Neural progenitor cell (in vitro differentiated cells): ENCODE results near the gene TOLLIP. TPM values are rescaled to one million over a fixed set of nuclear protein-coding genes. Genes with fewer than 3 reads are reported as not detected.

Source experiments
- DNase-seq: peaks from one replicate; pipeline ENCODE4 v3.0.0-alpha.2; 2016; ENCODE audit warnings: low spot score
- H2AFZ ChIP-seq: fragments of 200-600 bp; sonication (generic); replicated peaks from 2 replicates; pipeline ENCODE4 v1.6.1; 2016; ENCODE audit warnings: antibody characterized with exemption
- H3F3A ChIP-seq: fragments of 200-600 bp; sonication (generic); 2 replicates; pipeline ENCODE4 v1.6.1; 2016; ENCODE audit warnings: antibody characterized with exemption, low read depth
- H3K27ac ChIP-seq: fragments of 200-600 bp; sonication (generic); 2 replicates; pipeline ENCODE4 v1.5.1; 2016; ENCODE audit warnings: mild to moderate bottlenecking
- H3K27me3 ChIP-seq: fragments of 200-600 bp; sonication (generic); 2 replicates; pipeline ENCODE4 v1.6.1; 2016; ENCODE audit warnings: mild to moderate bottlenecking, moderate library complexity
- H3K36me3 ChIP-seq: fragments of 200-600 bp; sonication (generic); 2 replicates; pipeline ENCODE4 v1.5.1; 2016
- H3K4me1 ChIP-seq: fragments of 200-600 bp; sonication (generic); 2 replicates; pipeline ENCODE4 v1.6.1; 2016; ENCODE audit warnings: mixed run types
- H3K4me2 ChIP-seq: fragments of 200-600 bp; sonication (generic); 2 replicates; pipeline ENCODE4 v1.6.1; 2016
- H3K4me3 ChIP-seq: fragments of 200-600 bp; sonication (generic); 2 replicates; pipeline ENCODE4 v1.5.1; 2016
- H3K79me2 ChIP-seq: fragments of 200-600 bp; sonication (generic); 2 replicates; pipeline ENCODE4 v1.6.1; 2016; ENCODE audit warnings: low read depth
- H3K9ac ChIP-seq: fragments of 200-600 bp; sonication (generic); 2 replicates; pipeline ENCODE4 v1.6.1; 2016
- H3K9me3 ChIP-seq: fragments of 200-600 bp; sonication (generic); 2 replicates; pipeline ENCODE4 v1.5.1; 2016; ENCODE audit warnings: low read depth
- H4K20me1 ChIP-seq: fragments of 200-600 bp; sonication (generic); 2 replicates; pipeline ENCODE4 v1.6.1; 2016; ENCODE audit warnings: low read depth
- H3K27ac Mint-ChIP-seq: 3 replicates; pipeline ENCODE4 v1.8.0; 2021; ENCODE audit warnings: mixed read lengths
- H3K27me3 Mint-ChIP-seq: 2 replicates; pipeline ENCODE4 v1.8.0; 2022; ENCODE audit warnings: low read depth, mild to moderate bottlenecking, inconsistent platforms, moderate library complexity, mixed read lengths; ENCODE audit not compliant: insufficient read depth
- H3K36me3 Mint-ChIP-seq: 3 replicates; pipeline ENCODE4 v1.8.0; 2021; ENCODE audit warnings: mixed read lengths
- H3K4me1 Mint-ChIP-seq: 3 replicates; pipeline ENCODE4 v1.8.0; 2021; ENCODE audit warnings: mixed read lengths
- H3K4me3 Mint-ChIP-seq: 3 replicates; pipeline ENCODE4 v1.8.0; 2021; ENCODE audit warnings: mild to moderate bottlenecking, moderate library complexity, mixed read lengths
- H3K9me3 Mint-ChIP-seq: 3 replicates; pipeline ENCODE4 v1.8.0; 2020; ENCODE audit warnings: mixed read lengths
- CTCF ChIP-seq: fragments of 200-600 bp; sonication (generic); IDR thresholded peaks from 2 replicates; pipeline ENCODE4 v1.5.1; 2017; ENCODE audit warnings: antibody characterized with exemption, mild to moderate bottlenecking
- EZH2 ChIP-seq: fragments of 200-600 bp; sonication (generic); IDR thresholded peaks from 2 replicates; pipeline ENCODE4 v1.6.1; 2017; ENCODE audit warnings: antibody characterized with exemption, mild to moderate bottlenecking, moderate library complexity
- EZH2phosphoT487 ChIP-seq: fragments of 200-600 bp; sonication (generic); IDR thresholded peaks from 2 replicates; pipeline ENCODE4 v1.6.1; 2017; ENCODE audit warnings: antibody characterized with exemption
- total RNA-seq: library from RNA; depleted of rRNA; stranded (reverse); fragments of >200 nt; gene quantifications from 2 replicates; pipeline ENCODE4 v1.2.3, GENCODE V29; 2015; ENCODE audit warnings: low replicate concordance

TOLLIP gene
- total RNA-seq, 1 donor from 2014 or later: 8.5 TPM

- H3K9ac ChIP-seq: no peak overlapping the region
- no peaks in the 10 kb centered on the region for H3K36me3 ChIP-seq
- Mint-ChIP-seq H3K9me3 (no peaks in the 10 kb centered on the region), H3K27me3 (peaks cover 4% of the 10 kb centered on the region), H3K36me3 (peaks cover 10% of the 10 kb centered on the region), H3K4me3 (no peak overlapping the region), H3K27ac (no peak overlapping the region), H3K4me1 (no peaks in the 10 kb centered on the region)
- no peak overlapping the region for H3K4me3 ChIP-seq
- no peaks in the 10 kb centered on the region for H3K79me2 ChIP-seq
- H3K27me3 ChIP-seq: no peaks in the 10 kb centered on the region
- H4K20me1 ChIP-seq: no peaks in the 10 kb centered on the region
- no peaks in the 10 kb centered on the region for H3F3A ChIP-seq
- H2AFZ ChIP-seq: no peak overlapping the region
- no peak for DNase-seq
- no peak overlapping the region for H3K27ac ChIP-seq
- H3K9me3 ChIP-seq: no peaks in the 10 kb centered on the region
- H3K4me1 ChIP-seq: no peaks in the 10 kb centered on the region
- H3K4me2 ChIP-seq: no peak overlapping the region
- TF ChIP-seq EZH2phosphoT487: no peak
- TF ChIP-seq EZH2: no peak
These were observed 18.0 kb downstream of the TOLLIP start for GRCh38 chr11:1291295-1292017.

DNA sequence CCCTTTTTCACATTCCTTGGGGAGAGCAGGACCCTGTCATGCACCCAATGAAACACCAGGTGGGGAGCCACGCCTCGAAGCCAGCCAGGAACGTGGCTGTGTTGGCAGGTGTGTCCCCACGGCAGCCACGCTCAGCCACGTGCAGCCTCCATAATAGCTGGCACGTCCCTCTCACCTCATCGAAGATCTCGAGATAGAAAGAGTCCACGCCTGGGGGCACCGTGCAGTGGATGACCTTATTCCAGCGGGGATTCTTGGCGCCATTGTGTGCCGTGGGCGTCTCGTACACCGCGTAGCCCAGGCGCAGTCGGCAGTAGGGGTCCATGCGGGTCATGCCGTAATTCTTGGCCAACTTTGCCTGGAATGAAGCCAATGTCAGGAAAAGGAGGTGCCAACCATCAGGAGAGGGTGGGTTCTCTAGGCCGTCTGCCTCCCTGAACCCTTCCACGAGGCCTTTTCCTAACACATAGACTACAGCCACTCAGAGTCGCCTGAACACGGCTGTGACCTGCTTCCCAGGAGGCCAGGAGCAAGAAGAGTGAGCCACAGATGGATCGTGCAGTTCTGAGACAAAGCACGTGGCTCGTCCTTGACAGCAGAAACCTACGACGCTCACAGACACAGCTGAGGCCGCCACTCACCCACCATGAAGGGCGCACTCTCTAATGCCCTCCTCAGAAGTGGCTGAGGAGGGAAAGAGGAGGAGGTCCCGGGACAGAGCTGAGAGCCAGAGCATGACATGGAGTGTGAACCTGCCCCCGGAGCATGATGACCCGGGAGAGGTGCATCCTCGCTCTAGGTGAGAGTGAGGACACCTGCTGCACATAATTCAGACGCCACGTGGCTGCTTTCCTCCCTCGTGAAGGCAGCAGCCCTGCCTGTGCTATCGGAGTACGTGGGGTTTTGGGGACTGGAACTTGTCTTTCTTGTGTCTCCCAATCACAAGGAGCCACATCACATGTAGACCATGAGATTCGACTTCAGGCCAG is 19.1 kb downstream of the TOLLIP start:
- no peaks in the 10 kb centered on the region for H3K9me3 Mint-ChIP-seq
- TF ChIP-seq EZH2 (no peak), EZH2phosphoT487 (no peak), CTCF (no peak)
- H3K4me3 ChIP-seq: no peak overlapping the region
- peaks cover 13% of the 10 kb centered on the region for H3K36me3 Mint-ChIP-seq
- no peak overlapping the region for H2AFZ ChIP-seq
- H3K9ac ChIP-seq: no peak overlapping the region
- H3F3A ChIP-seq: no peaks in the 10 kb centered on the region
- no peak overlapping the region for H3K27ac Mint-ChIP-seq
- H3K4me3 Mint-ChIP-seq: no peak overlapping the region
- no peaks in the 10 kb centered on the region for H3K79me2 ChIP-seq
- no peaks in the 10 kb centered on the region for H3K4me1 Mint-ChIP-seq
- DNase-seq: no peak
- no peaks in the 10 kb centered on the region for H3K4me1 ChIP-seq
- H3K36me3 ChIP-seq: no peaks in the 10 kb centered on the region
- H3K27me3 Mint-ChIP-seq: peaks cover 4% of the 10 kb centered on the region
- H3K9me3 ChIP-seq: no peaks in the 10 kb centered on the region
- H4K20me1 ChIP-seq: no peaks in the 10 kb centered on the region
- H3K27ac ChIP-seq: no peak overlapping the region
- no peak overlapping the region for H3K4me2 ChIP-seq
- no peaks in the 10 kb centered on the region for H3K27me3 ChIP-seq

- Histone ChIP-seq H2AFZ (no peak overlapping the region), H3F3A (no peaks in the 10 kb centered on the region), H3K4me3 (no peak overlapping the region), H3K27ac (no peak overlapping the region), H3K79me2 (no peaks in the 10 kb centered on the region), H3K9me3 (no peaks in the 10 kb centered on the region), H3K4me1 (no peaks in the 10 kb centered on the region), H3K27me3 (no peaks in the 10 kb centered on the region), H3K9ac (no peak overlapping the region), H3K36me3 (no peaks in the 10 kb centered on the region), H3K4me2 (no peak overlapping the region), H4K20me1 (no peaks in the 10 kb centered on the region)
- Mint-ChIP-seq H3K36me3 (peaks cover 15% of the 10 kb centered on the region), H3K27ac (no peak overlapping the region), H3K9me3 (no peaks in the 10 kb centered on the region), H3K27me3 (peaks cover 4% of the 10 kb centered on the region), H3K4me3 (no peak overlapping the region), H3K4me1 (no peaks in the 10 kb centered on the region)
- TF ChIP-seq CTCF (no peak), EZH2 (no peak), EZH2phosphoT487 (no peak)
- no peak for DNase-seq
These were observed 20.1 kb downstream of the TOLLIP start for GRCh38 chr11:1289211-1289935.
